H9 (cell line): ENCODE measurements around the gene RILP. TPM values are rescaled to one million over a fixed set of nuclear protein-coding genes. Genes with fewer than 3 reads are reported as not detected.

ENCODE experiments used
- DNase-seq: peaks from one replicate; pipeline ENCODE4 v3.0.0-alpha.2; 2017
- H2AFZ ChIP-seq: one replicate; pipeline ENCODE4 v1.6.1; 2013; ENCODE audit warnings: mild to moderate bottlenecking, low read length, control low read depth, moderate library complexity
- H2AK5ac ChIP-seq: 2 replicates; pipeline ENCODE4 v1.6.1; 2013; ENCODE audit warnings: low read length, control low read depth, mixed read lengths; ENCODE audit not compliant: insufficient read length
- H2BK120ac ChIP-seq: one replicate; pipeline ENCODE4 v1.6.1; 2013; ENCODE audit warnings: low read depth, mild to moderate bottlenecking, low read length, control low read depth, inconsistent platforms; ENCODE audit not compliant: poor library complexity, severe bottlenecking
- H2BK12ac ChIP-seq: 2 replicates; pipeline ENCODE4 v1.6.1; 2013; ENCODE audit warnings: low read length, control low read depth, mixed read lengths, low read depth; ENCODE audit not compliant: insufficient read length
- H2BK15ac ChIP-seq: 2 replicates; pipeline ENCODE4 v1.6.1; 2013; ENCODE audit warnings: low read depth, low read length, control low read depth
- H2BK20ac ChIP-seq: one replicate; pipeline ENCODE4 v1.6.1; 2013; ENCODE audit warnings: low read depth, mild to moderate bottlenecking, low read length, control low read depth, inconsistent platforms; ENCODE audit not compliant: poor library complexity, severe bottlenecking
- H2BK5ac ChIP-seq: 2 replicates; pipeline ENCODE4 v1.6.1; 2013; ENCODE audit warnings: low read length, control low read depth, mixed read lengths; ENCODE audit not compliant: insufficient read length
- H3K14ac ChIP-seq: 2 replicates; pipeline ENCODE4 v1.6.1; 2013; ENCODE audit warnings: low read length, control low read depth; ENCODE audit not compliant: insufficient read depth
- H3K18ac ChIP-seq: 2 replicates; pipeline ENCODE4 v1.6.1; 2013; ENCODE audit warnings: low read depth, mild to moderate bottlenecking, mixed read lengths, low read length, control low read depth; ENCODE audit not compliant: insufficient read length
- H3K23ac ChIP-seq: 2 replicates; pipeline ENCODE4 v1.6.1; 2013; ENCODE audit warnings: low read length, control low read depth, mixed read lengths, low read depth; ENCODE audit not compliant: insufficient read length
- H3K23me2 ChIP-seq: 2 replicates; pipeline ENCODE4 v1.6.1; 2013; ENCODE audit warnings: low read depth, mild to moderate bottlenecking, mixed read lengths, low read length, control low read depth; ENCODE audit not compliant: insufficient read length, poor library complexity, severe bottlenecking
- H3K27ac ChIP-seq: 2 replicates; pipeline ENCODE4 v1.5.1; 2013; ENCODE audit warnings: low read length, control low read depth, mixed read lengths, low read depth; ENCODE audit not compliant: insufficient read length
- H3K27me3 ChIP-seq: 2 replicates; pipeline ENCODE4 v1.6.1; 2013; ENCODE audit warnings: low read length, control low read depth, inconsistent platforms; ENCODE audit not compliant: insufficient read depth
- H3K4ac ChIP-seq: 2 replicates; pipeline ENCODE4 v1.6.1; 2013; ENCODE audit warnings: low read depth, mild to moderate bottlenecking, control low read depth, inconsistent platforms, low read length, moderate library complexity
- H3K4me1 ChIP-seq: 2 replicates; pipeline ENCODE4 v1.6.1; 2013; ENCODE audit warnings: low read length, control low read depth, inconsistent platforms; ENCODE audit not compliant: insufficient read depth
- H3K4me2 ChIP-seq: 2 replicates; pipeline ENCODE4 v1.6.1; 2013; ENCODE audit warnings: low read length, control low read depth, mixed read lengths; ENCODE audit not compliant: insufficient read length, insufficient read depth
- H3K56ac ChIP-seq: 2 replicates; pipeline ENCODE4 v1.6.1; 2013; ENCODE audit warnings: low read depth, mild to moderate bottlenecking, mixed read lengths, low read length, control low read depth; ENCODE audit not compliant: insufficient read length
- H3K79me1 ChIP-seq: 2 replicates; pipeline ENCODE4 v1.6.1; 2013; ENCODE audit warnings: low read depth, mild to moderate bottlenecking, moderate library complexity, low read length, control low read depth, inconsistent platforms; ENCODE audit not compliant: insufficient read depth, poor library complexity, severe bottlenecking
- H3K79me2 ChIP-seq: 2 replicates; pipeline ENCODE4 v1.6.1; 2013; ENCODE audit warnings: low read length, control low read depth, inconsistent platforms; ENCODE audit not compliant: insufficient read depth
- H3K9ac ChIP-seq: 2 replicates; pipeline ENCODE4 v1.6.1; 2013; ENCODE audit warnings: low read length, control low read depth, mixed read lengths; ENCODE audit not compliant: insufficient read length; ENCODE audit errors: extremely low read depth
- H3K9me3 ChIP-seq: one replicate; pipeline ENCODE4 v1.6.1; 2013; ENCODE audit warnings: low read depth, low read length, inconsistent platforms; ENCODE audit not compliant: control insufficient read depth
- H3T11ph ChIP-seq: one replicate; pipeline ENCODE4 v1.6.1; 2013; ENCODE audit warnings: mild to moderate bottlenecking, low read length, control low read depth, inconsistent platforms
- H4K20me1 ChIP-seq: one replicate; pipeline ENCODE4 v1.6.1; 2013; ENCODE audit not compliant: control insufficient read depth, insufficient read length, insufficient read depth
- H4K5ac ChIP-seq: 2 replicates; pipeline ENCODE4 v1.6.1; 2013; ENCODE audit warnings: low read depth, mild to moderate bottlenecking, mixed read lengths, low read length, control low read depth; ENCODE audit not compliant: insufficient read length
- H4K8ac ChIP-seq: replicated peaks from 2 replicates; pipeline ENCODE4 v1.6.1; 2013; ENCODE audit warnings: low read length, control low read depth, mixed read lengths, low read depth; ENCODE audit not compliant: insufficient read length
- H4K91ac ChIP-seq: 2 replicates; pipeline ENCODE4 v1.6.1; 2013; ENCODE audit warnings: low read depth, mild to moderate bottlenecking, moderate library complexity, mixed read lengths, low read length, control low read depth; ENCODE audit not compliant: insufficient read length
- H3K27ac Mint-ChIP-seq, 3 experiments: 2 replicates in 2 of 3; 3 replicates in 1 of 3; pipeline ENCODE4 v1.8.0; 2020 to 2021; ENCODE audit warnings: mixed read lengths in 3 of 3, mild to moderate bottlenecking in 1 of 3, moderate library complexity in 1 of 3
- H3K27me3 Mint-ChIP-seq: 2 replicates; pipeline ENCODE4 v1.8.0; 2021; ENCODE audit warnings: low read depth, mild to moderate bottlenecking, moderate library complexity, mixed read lengths
- H3K36me3 Mint-ChIP-seq, 3 experiments: 2 replicates in 2 of 3; 3 replicates in 1 of 3; pipeline ENCODE4 v1.8.0; 2020 to 2021; ENCODE audit warnings: low read depth in 3 of 3, mixed read lengths in 3 of 3; ENCODE audit not compliant: insufficient read depth in 1 of 3
- H3K4me1 Mint-ChIP-seq, 2 experiments: 2 replicates each; pipeline ENCODE4 v1.8.0; 2020; ENCODE audit warnings: mixed read lengths in 2 of 2
- H3K4me3 Mint-ChIP-seq, 2 experiments: 2 replicates in 1 of 2; 3 replicates in 1 of 2; pipeline ENCODE4 v1.8.0; 2020 to 2021; ENCODE audit warnings: mild to moderate bottlenecking in 2 of 2, mixed read lengths in 2 of 2, moderate library complexity in 1 of 2
- H3K9me3 Mint-ChIP-seq, 2 experiments: 2 replicates in 1 of 2; 3 replicates in 1 of 2; pipeline ENCODE4 v1.8.0; 2020; ENCODE audit warnings: mild to moderate bottlenecking in 2 of 2, mixed read lengths in 2 of 2, moderate library complexity in 1 of 2
- WGBS: extraction: QIAGEN DNeasy Blood & Tissue Kit; methylation state at CpG from one replicate; pipeline ENCODE4 v1.1.7; 2013; ENCODE audit warnings: missing lambda C conversion rate, low lambda C conversion rate, mixed read lengths; ENCODE audit not compliant: insufficient read length; ENCODE audit errors: extremely low coverage; 5-methylcytosine and 5-hydroxymethylcytosine counted together
- total RNA-seq: library from RNA; stranded (reverse); gene quantifications from 2 replicates; pipeline ENCODE4 v1.2.1, GENCODE V29; 2021
- TF ChIP-seq, protein P1 (sequence below): fragments of 200-600 bp; sonication (generic); conservative IDR thresholded peaks from 3 replicates; pipeline ENCODE4 v1.8.0; 2021; ENCODE audit warnings: antibody characterized with exemption, mild to moderate bottlenecking

Gene RILP
- total RNA-seq, 1 experiment from 2014 or later: 5.4 TPM

GRCh38 chr17:1636732-1637285 lies 12.9 kb downstream of the RILP start:
- Histone ChIP-seq H2BK120ac (no peak overlapping the region), H3K9ac (no peak overlapping the region), H2BK20ac (no peak overlapping the region), H2BK15ac (no peak overlapping the region), H2AFZ (no peak overlapping the region), H3K4me2 (no peak overlapping the region), H4K20me1 (no peaks in the 10 kb centered on the region), H3K18ac (no peak overlapping the region), H3K79me2 (no peaks in the 10 kb centered on the region), H2AK5ac (no peak overlapping the region), H3K56ac (no peak overlapping the region), H4K91ac (no peak overlapping the region), H2BK12ac (no peak overlapping the region), H4K5ac (no peak overlapping the region), H3K9me3 (no peaks in the 10 kb centered on the region), H3K14ac (no peak overlapping the region), H3K4ac (no peak overlapping the region), H2BK5ac (peak overlapping the region; percentile 42), H3K23me2 (no peaks in the 10 kb centered on the region), H3T11ph (no peak overlapping the region), H3K4me1 (no peaks in the 10 kb centered on the region), H3K27ac (no peak overlapping the region), H3K23ac (no peak overlapping the region), H4K8ac (no peak overlapping the region), H3K27me3 (no peaks in the 10 kb centered on the region), H3K79me1 (no peaks in the 10 kb centered on the region)
- H3K36me3 Mint-ChIP-seq: no peaks in the 10 kb centered on the region; a peak in 1 of 7 replicates
- no peak for DNase-seq
- no peak overlapping the region; a peak in 1 of 7 replicates for H3K27ac Mint-ChIP-seq
- no peaks in the 10 kb centered on the region; the same call in 1 of the 2 replicates for H3K27me3 Mint-ChIP-seq
- WGBS: no CpG with 5 or more reads among the region's 15 CpGs
- H3K4me1 Mint-ChIP-seq: peaks cover 11 to 25% of the 10 kb centered on the region in 2 experiments
- no peak overlapping the region for H3K4me3 Mint-ChIP-seq
- no peaks in the 10 kb centered on the region for H3K9me3 Mint-ChIP-seq
- TF ChIP-seq, protein P1, sequence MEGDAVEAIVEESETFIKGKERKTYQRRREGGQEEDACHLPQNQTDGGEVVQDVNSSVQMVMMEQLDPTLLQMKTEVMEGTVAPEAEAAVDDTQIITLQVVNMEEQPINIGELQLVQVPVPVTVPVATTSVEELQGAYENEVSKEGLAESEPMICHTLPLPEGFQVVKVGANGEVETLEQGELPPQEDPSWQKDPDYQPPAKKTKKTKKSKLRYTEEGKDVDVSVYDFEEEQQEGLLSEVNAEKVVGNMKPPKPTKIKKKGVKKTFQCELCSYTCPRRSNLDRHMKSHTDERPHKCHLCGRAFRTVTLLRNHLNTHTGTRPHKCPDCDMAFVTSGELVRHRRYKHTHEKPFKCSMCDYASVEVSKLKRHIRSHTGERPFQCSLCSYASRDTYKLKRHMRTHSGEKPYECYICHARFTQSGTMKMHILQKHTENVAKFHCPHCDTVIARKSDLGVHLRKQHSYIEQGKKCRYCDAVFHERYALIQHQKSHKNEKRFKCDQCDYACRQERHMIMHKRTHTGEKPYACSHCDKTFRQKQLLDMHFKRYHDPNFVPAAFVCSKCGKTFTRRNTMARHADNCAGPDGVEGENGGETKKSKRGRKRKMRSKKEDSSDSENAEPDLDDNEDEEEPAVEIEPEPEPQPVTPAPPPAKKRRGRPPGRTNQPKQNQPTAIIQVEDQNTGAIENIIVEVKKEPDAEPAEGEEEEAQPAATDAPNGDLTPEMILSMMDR: no peak; the same call in 2 of the 3 replicates
